ENCODE data around the gene DNPEP. TPM values are rescaled to one million over a fixed set of nuclear protein-coding genes. Genes with fewer than 3 reads are reported as not detected.
"Not testable (repeated sequence)": the region's sequence is repeated elsewhere in the genome, so short reads cannot be mapped to it uniquely, and the experiment has no call there.

DNPEP gene
- total RNA-seq, 6 experiments from 2014 or later, result 37.1 to 60.2 (median 47.0) TPM

DNA sequence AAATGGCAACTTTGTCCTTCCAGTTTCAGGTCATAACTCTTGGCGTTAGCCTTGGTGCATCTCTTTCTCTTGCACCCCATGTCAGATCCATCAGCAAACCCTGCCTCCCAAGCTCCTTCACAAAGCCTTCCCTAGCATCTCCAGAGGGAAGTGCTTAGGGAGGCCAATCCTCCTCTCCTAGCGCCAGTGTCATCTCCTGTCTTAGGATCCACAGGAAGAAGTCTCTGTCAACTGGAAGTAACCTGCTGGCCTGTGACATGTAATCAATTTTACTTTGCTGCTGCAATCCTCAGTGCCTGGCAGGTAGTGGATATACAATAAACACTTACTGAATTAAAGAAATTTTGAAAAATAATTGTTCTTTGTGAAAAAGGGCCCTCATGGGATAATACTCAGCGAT, 7.9 kb upstream of the DNPEP start:
- intact Hi-C loops (cut with DNase I), result no loop called here
- WGBS (ENCODE audit: insufficient coverage, low coverage, low lambda C conversion rate, missing lambda C conversion rate), result 89% methylated on average over 3 of the region's 3 CpGs

DNA sequence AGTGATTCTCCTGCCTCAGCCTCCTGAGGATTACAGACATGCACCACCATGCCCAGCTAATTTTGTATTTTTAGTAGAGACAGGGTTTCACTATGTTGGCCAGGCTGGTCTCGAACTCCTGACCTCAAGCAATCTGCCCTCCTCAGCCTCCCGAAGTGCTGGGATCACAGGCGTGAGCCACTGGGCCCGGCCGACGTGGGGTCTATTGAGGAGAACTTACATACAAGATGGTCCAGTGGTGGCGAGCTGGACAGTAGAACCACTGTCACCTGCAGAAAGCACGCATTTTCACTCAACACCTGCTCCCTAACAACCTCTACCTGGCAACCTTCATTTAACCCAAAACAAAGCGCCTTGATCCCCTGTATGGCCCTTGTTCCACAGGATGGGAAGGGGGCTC, 7.3 kb upstream of the DNPEP start:
- H3K9me3 ChIP-seq; H3K4me3 ChIP-seq; H3K36me3 ChIP-seq; H3K27ac ChIP-seq; intact Hi-C loops (cut with DNase I); ATAC-seq; H3K27me3 ChIP-seq: not testable (repeated sequence)
- peak in 1 of 3 donors; percentile 40 for DNase-seq
- 87% methylated on average over 8 of the region's 9 CpGs for WGBS (ENCODE audit: insufficient coverage, low coverage, low lambda C conversion rate, missing lambda C conversion rate)
- peaks cover 0 to 15% (median 0%) of the 10 kb centered on the region in 4 donors for H3K4me1 ChIP-seq

More for the DNA sequence above, 7.9 kb upstream of the DNPEP start:
- Histone ChIP-seq H3K36me3 (no peaks in the 10 kb centered on the region), H3K9me3 (no peaks in the 10 kb centered on the region), H3K27ac (no peak overlapping the region), H3K27me3 (no peaks in the 10 kb centered on the region), H3K4me3 (no peak overlapping the region), H3K4me1 (peaks cover 0 to 15% (median 0%) of the 10 kb centered on the region in 4 donors)
- ATAC-seq (no peak), DNase-seq (no peak)
- TF ChIP-seq, protein P1, sequence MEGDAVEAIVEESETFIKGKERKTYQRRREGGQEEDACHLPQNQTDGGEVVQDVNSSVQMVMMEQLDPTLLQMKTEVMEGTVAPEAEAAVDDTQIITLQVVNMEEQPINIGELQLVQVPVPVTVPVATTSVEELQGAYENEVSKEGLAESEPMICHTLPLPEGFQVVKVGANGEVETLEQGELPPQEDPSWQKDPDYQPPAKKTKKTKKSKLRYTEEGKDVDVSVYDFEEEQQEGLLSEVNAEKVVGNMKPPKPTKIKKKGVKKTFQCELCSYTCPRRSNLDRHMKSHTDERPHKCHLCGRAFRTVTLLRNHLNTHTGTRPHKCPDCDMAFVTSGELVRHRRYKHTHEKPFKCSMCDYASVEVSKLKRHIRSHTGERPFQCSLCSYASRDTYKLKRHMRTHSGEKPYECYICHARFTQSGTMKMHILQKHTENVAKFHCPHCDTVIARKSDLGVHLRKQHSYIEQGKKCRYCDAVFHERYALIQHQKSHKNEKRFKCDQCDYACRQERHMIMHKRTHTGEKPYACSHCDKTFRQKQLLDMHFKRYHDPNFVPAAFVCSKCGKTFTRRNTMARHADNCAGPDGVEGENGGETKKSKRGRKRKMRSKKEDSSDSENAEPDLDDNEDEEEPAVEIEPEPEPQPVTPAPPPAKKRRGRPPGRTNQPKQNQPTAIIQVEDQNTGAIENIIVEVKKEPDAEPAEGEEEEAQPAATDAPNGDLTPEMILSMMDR (IDR thresholded peaks at IDR 0.05), result no peak
- no peak for TF ChIP-seq POLR2A (IDR thresholded peaks at IDR 0.05)

DNA sequence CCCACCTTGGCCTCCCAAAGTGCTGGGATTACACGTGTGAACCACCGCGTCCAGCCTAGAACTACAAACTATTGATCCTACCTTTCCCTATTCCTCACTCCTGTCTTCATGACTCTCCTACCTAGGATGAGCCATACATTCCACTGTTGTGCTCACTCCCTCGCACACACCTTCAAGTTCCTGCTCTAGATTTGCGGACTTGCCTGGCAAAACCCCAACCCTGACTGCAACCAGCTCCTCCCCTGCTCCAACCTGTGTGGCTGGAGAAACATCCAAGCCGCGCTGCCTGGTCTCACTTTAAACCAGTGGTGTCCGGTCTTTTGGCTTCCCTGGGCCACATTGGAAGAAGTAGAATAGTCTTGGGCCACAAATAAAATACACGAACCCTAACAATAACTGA, 5.0 kb upstream of the DNPEP start:
- no peak for DNase-seq
- Histone ChIP-seq H3K27ac (no peak overlapping the region), H3K4me1 (peaks cover 0 to 5% (median 0%) of the 10 kb centered on the region in 4 donors), H3K4me3 (no peak overlapping the region), H3K36me3 (no peaks in the 10 kb centered on the region), H3K9me3 (no peaks in the 10 kb centered on the region), H3K27me3 (no peaks in the 10 kb centered on the region)
- WGBS (ENCODE audit: insufficient coverage, low coverage, low lambda C conversion rate, missing lambda C conversion rate), result 82% methylated on average over 9 of the region's 9 CpGs
- intact Hi-C loops (cut with DNase I), result no loop called here
- no peak for ATAC-seq
- TF ChIP-seq POLR2A (IDR thresholded peaks at IDR 0.05), result no peak
- TF ChIP-seq, protein P1 (IDR thresholded peaks at IDR 0.05), result no peak

DNA sequence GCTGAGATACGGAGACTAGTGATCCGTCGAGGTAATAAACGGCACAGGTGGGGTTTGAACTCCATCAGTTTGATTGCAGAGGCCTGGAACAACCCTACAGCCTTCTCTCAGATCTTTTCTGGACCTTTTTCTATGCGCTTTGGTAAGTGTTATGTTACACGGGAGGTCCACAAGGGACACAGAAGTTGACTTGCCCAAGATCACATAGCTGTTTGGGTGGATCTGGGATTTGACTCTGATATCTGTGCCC, 1.1 kb upstream of the DNPEP start:
- peak overlapping the region; percentile 14 to 77 (median 70) for H3K27ac ChIP-seq
- TF ChIP-seq, protein P1 (IDR thresholded peaks at IDR 0.05), result no peak
- TF ChIP-seq POLR2A (IDR thresholded peaks at IDR 0.05), result no peak
- peak overlapping the region in 2 of 3 donors; percentile 28 to 43 for H3K4me3 ChIP-seq
- H3K27me3 ChIP-seq, result no peaks in the 10 kb centered on the region
- 33% methylated on average over 6 of the region's 6 CpGs for WGBS (ENCODE audit: insufficient coverage, low coverage, low lambda C conversion rate, missing lambda C conversion rate)
- peaks cover 0 to 25% (median 15%) of the 10 kb centered on the region in 4 donors for H3K36me3 ChIP-seq
- ATAC-seq (no peak), DNase-seq (no peak)
- intact Hi-C loops (cut with DNase I), result no loop called here
- H3K9me3 ChIP-seq, result no peaks in the 10 kb centered on the region
- peaks cover 0 to 12% (median 0%) of the 10 kb centered on the region in 4 donors for H3K4me1 ChIP-seq

DNA sequence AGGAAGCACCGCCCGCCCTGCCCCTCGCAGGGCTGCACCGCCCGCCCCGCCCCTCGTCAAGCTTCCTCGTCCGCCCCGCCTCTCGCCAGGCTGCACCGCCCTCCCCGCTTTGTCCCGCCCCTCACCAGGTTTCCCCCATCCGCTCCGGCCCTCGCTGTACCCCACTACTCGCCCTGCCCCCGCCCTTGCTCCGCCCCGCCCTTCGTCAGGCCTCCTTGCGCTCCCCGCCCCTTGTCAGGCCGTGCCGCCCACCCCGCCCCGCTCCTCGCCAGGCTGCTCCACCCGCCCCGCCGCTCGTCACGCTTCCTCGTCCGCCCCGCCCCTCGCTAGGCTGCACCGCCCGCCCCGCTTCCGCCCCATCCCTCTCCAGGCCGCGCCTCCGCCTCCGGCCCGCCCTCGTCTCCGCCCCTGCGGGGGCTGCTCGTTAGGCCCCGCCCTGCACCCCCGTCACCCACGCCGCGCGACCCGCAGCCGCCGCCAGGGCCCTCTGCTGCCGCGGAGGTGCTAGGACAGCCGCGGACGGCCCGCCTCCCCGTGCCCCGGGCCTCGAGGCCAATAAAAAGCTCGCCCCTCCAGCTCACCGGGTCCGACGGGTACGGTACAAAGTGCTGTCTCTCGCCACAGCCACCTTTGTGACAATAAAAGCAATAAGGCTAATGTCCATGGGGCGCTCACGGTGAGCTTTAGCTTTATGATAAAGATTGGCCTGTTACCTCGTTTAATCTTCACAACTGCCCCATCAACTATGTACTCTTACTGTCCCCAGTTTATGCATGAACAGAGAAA, 602 bp upstream of the DNPEP start:
- ATAC-seq (peak; percentile 79 to 87 (median 82)), DNase-seq (peak; percentile 100)
- Histone ChIP-seq H3K27me3 (no peaks in the 10 kb centered on the region), H3K36me3 (peaks cover 0 to 30% (median 18%) of the 10 kb centered on the region in 4 donors), H3K4me1 (peaks cover 0 to 12% (median 0%) of the 10 kb centered on the region in 4 donors), H3K27ac (peak overlapping the region; percentile 14 to 77 (median 70)), H3K4me3 (peak overlapping the region in 2 of 3 donors; percentile 43 to 94), H3K9me3 (no peaks in the 10 kb centered on the region)
- TF ChIP-seq, protein P1 (IDR thresholded peaks at IDR 0.05), result peak; percentile 60 to 84 (median 64)
- TF ChIP-seq POLR2A (IDR thresholded peaks at IDR 0.05), result peak; percentile 43
- intact Hi-C loops (cut with DNase I), result no loop called here
- WGBS (ENCODE audit: insufficient coverage, low coverage, low lambda C conversion rate, missing lambda C conversion rate), result 1% methylated on average over 27 of the region's 78 CpGs

Data from right lobe of liver (tissue), 6 donors.